GM19099 (cell line): Measurements from ENCODE around the gene RPS6KA3.
A peak's percentile ranks its signal among the peaks of the same experiment; 100 is the strongest.

Experiments
- POLR2A ChIP-seq: IDR thresholded peaks from 3 replicates; pipeline ENCODE4 v1.6.1; 2011; ENCODE audit warnings: low read depth; ENCODE audit not compliant: insufficient read length; ENCODE audit errors: extremely low read depth

RPS6KA3 gene

GRCh38 chrX:20144491-20144890, 122.2 kb downstream of the RPS6KA3 start:
- TF ChIP-seq POLR2A, result no peak

- TF ChIP-seq POLR2A, result no peak
Observed at GRCh38 chrX:20143561-20143960, 123.1 kb downstream of the RPS6KA3 start.

GRCh38 chrX:20143111-20143510, 123.6 kb downstream of the RPS6KA3 start:
- no peak for TF ChIP-seq POLR2A

- peak; percentile 82 for TF ChIP-seq POLR2A
Observed at GRCh38 chrX:20141281-20142220, 125.2 kb downstream of the RPS6KA3 start, which contains the start of gene EIF1AX. Gene EIF1AX (minus strand): TSS chrX:20141838. CDS start chrX:20141640, 198 bp downstream.

GRCh38 chrX:20140420-20140819, 126.3 kb downstream of the RPS6KA3 start:
- no peak for TF ChIP-seq POLR2A

- TF ChIP-seq POLR2A, result no peak
Observed at GRCh38 chrX:20139966-20140365, 126.7 kb downstream of the RPS6KA3 start.

GRCh38 chrX:20135944-20136343, 130.8 kb downstream of the RPS6KA3 start:
- no peak for TF ChIP-seq POLR2A

- TF ChIP-seq POLR2A, result no peak
Observed at GRCh38 chrX:20132666-20133065, 134.0 kb downstream of the RPS6KA3 start.

- no peak for TF ChIP-seq POLR2A
Observed at GRCh38 chrX:20130357-20130756, 136.4 kb downstream of the RPS6KA3 start.

- TF ChIP-seq POLR2A, result no peak
Observed at GRCh38 chrX:20129547-20129946, 137.2 kb downstream of the RPS6KA3 start.

GRCh38 chrX:20128670-20129069, 138.0 kb downstream of the RPS6KA3 start:
- TF ChIP-seq POLR2A, result no peak

- TF ChIP-seq POLR2A, result no peak
Observed at GRCh38 chrX:20124964-20125363, 141.7 kb downstream of the RPS6KA3 start.

- TF ChIP-seq POLR2A, result no peak
Observed at GRCh38 chrX:20118065-20118824, 148.5 kb downstream of the RPS6KA3 start.

GRCh38 chrX:20116577-20117240, 150.0 kb downstream of the RPS6KA3 start, which contains the start of gene MAP7D2:
Gene MAP7D2 (minus strand): TSS chrX:20116907. CDS start chrX:20116879, 28 bp downstream.
- no peak for TF ChIP-seq POLR2A

- no peak for TF ChIP-seq POLR2A
Observed at GRCh38 chrX:20116087-20116576, 150.6 kb downstream of the RPS6KA3 start.
